H9 (cell line): ENCODE results near the gene ANP32B. TPM values are rescaled to one million over a fixed set of nuclear protein-coding genes. Genes with fewer than 3 reads are reported as not detected.

Source experiments
- DNase-seq: peaks from one replicate; pipeline ENCODE4 v3.0.0-alpha.2; 2017
- H2AFZ ChIP-seq: one replicate; pipeline ENCODE4 v1.6.1; 2013; ENCODE audit warnings: mild to moderate bottlenecking, low read length, control low read depth, moderate library complexity
- H2AK5ac ChIP-seq: 2 replicates; pipeline ENCODE4 v1.6.1; 2013; ENCODE audit warnings: low read length, control low read depth, mixed read lengths; ENCODE audit not compliant: insufficient read length
- H2BK120ac ChIP-seq: one replicate; pipeline ENCODE4 v1.6.1; 2013; ENCODE audit warnings: low read depth, mild to moderate bottlenecking, low read length, control low read depth, inconsistent platforms; ENCODE audit not compliant: poor library complexity, severe bottlenecking
- H2BK12ac ChIP-seq: 2 replicates; pipeline ENCODE4 v1.6.1; 2013; ENCODE audit warnings: low read length, control low read depth, mixed read lengths, low read depth; ENCODE audit not compliant: insufficient read length
- H2BK15ac ChIP-seq: 2 replicates; pipeline ENCODE4 v1.6.1; 2013; ENCODE audit warnings: low read depth, low read length, control low read depth
- H2BK20ac ChIP-seq: one replicate; pipeline ENCODE4 v1.6.1; 2013; ENCODE audit warnings: low read depth, mild to moderate bottlenecking, low read length, control low read depth, inconsistent platforms; ENCODE audit not compliant: poor library complexity, severe bottlenecking
- H2BK5ac ChIP-seq: 2 replicates; pipeline ENCODE4 v1.6.1; 2013; ENCODE audit warnings: low read length, control low read depth, mixed read lengths; ENCODE audit not compliant: insufficient read length
- H3K14ac ChIP-seq: 2 replicates; pipeline ENCODE4 v1.6.1; 2013; ENCODE audit warnings: low read length, control low read depth; ENCODE audit not compliant: insufficient read depth
- H3K18ac ChIP-seq: 2 replicates; pipeline ENCODE4 v1.6.1; 2013; ENCODE audit warnings: low read depth, mild to moderate bottlenecking, mixed read lengths, low read length, control low read depth; ENCODE audit not compliant: insufficient read length
- H3K23ac ChIP-seq: 2 replicates; pipeline ENCODE4 v1.6.1; 2013; ENCODE audit warnings: low read length, control low read depth, mixed read lengths, low read depth; ENCODE audit not compliant: insufficient read length
- H3K23me2 ChIP-seq: 2 replicates; pipeline ENCODE4 v1.6.1; 2013; ENCODE audit warnings: low read depth, mild to moderate bottlenecking, mixed read lengths, low read length, control low read depth; ENCODE audit not compliant: insufficient read length, poor library complexity, severe bottlenecking
- H3K27ac ChIP-seq: 2 replicates; pipeline ENCODE4 v1.5.1; 2013; ENCODE audit warnings: low read length, control low read depth, mixed read lengths, low read depth; ENCODE audit not compliant: insufficient read length
- H3K27me3 ChIP-seq: 2 replicates; pipeline ENCODE4 v1.6.1; 2013; ENCODE audit warnings: low read length, control low read depth, inconsistent platforms; ENCODE audit not compliant: insufficient read depth
- H3K4ac ChIP-seq: 2 replicates; pipeline ENCODE4 v1.6.1; 2013; ENCODE audit warnings: low read depth, mild to moderate bottlenecking, control low read depth, inconsistent platforms, low read length, moderate library complexity
- H3K4me1 ChIP-seq: 2 replicates; pipeline ENCODE4 v1.6.1; 2013; ENCODE audit warnings: low read length, control low read depth, inconsistent platforms; ENCODE audit not compliant: insufficient read depth
- H3K4me2 ChIP-seq: 2 replicates; pipeline ENCODE4 v1.6.1; 2013; ENCODE audit warnings: low read length, control low read depth, mixed read lengths; ENCODE audit not compliant: insufficient read length, insufficient read depth
- H3K56ac ChIP-seq: 2 replicates; pipeline ENCODE4 v1.6.1; 2013; ENCODE audit warnings: low read depth, mild to moderate bottlenecking, mixed read lengths, low read length, control low read depth; ENCODE audit not compliant: insufficient read length
- H3K79me1 ChIP-seq: 2 replicates; pipeline ENCODE4 v1.6.1; 2013; ENCODE audit warnings: low read depth, mild to moderate bottlenecking, moderate library complexity, low read length, control low read depth, inconsistent platforms; ENCODE audit not compliant: insufficient read depth, poor library complexity, severe bottlenecking
- H3K79me2 ChIP-seq: 2 replicates; pipeline ENCODE4 v1.6.1; 2013; ENCODE audit warnings: low read length, control low read depth, inconsistent platforms; ENCODE audit not compliant: insufficient read depth
- H3K9ac ChIP-seq: 2 replicates; pipeline ENCODE4 v1.6.1; 2013; ENCODE audit warnings: low read length, control low read depth, mixed read lengths; ENCODE audit not compliant: insufficient read length; ENCODE audit errors: extremely low read depth
- H3K9me3 ChIP-seq: one replicate; pipeline ENCODE4 v1.6.1; 2013; ENCODE audit warnings: low read depth, low read length, inconsistent platforms; ENCODE audit not compliant: control insufficient read depth
- H3T11ph ChIP-seq: one replicate; pipeline ENCODE4 v1.6.1; 2013; ENCODE audit warnings: mild to moderate bottlenecking, low read length, control low read depth, inconsistent platforms
- H4K20me1 ChIP-seq: one replicate; pipeline ENCODE4 v1.6.1; 2013; ENCODE audit not compliant: control insufficient read depth, insufficient read length, insufficient read depth
- H4K5ac ChIP-seq: 2 replicates; pipeline ENCODE4 v1.6.1; 2013; ENCODE audit warnings: low read depth, mild to moderate bottlenecking, mixed read lengths, low read length, control low read depth; ENCODE audit not compliant: insufficient read length
- H4K8ac ChIP-seq: replicated peaks from 2 replicates; pipeline ENCODE4 v1.6.1; 2013; ENCODE audit warnings: low read length, control low read depth, mixed read lengths, low read depth; ENCODE audit not compliant: insufficient read length
- H4K91ac ChIP-seq: 2 replicates; pipeline ENCODE4 v1.6.1; 2013; ENCODE audit warnings: low read depth, mild to moderate bottlenecking, moderate library complexity, mixed read lengths, low read length, control low read depth; ENCODE audit not compliant: insufficient read length
- H3K27ac Mint-ChIP-seq, 3 experiments: 2 replicates in 2 of 3; 3 replicates in 1 of 3; pipeline ENCODE4 v1.8.0; 2020 to 2021; ENCODE audit warnings: mixed read lengths in 3 of 3, mild to moderate bottlenecking in 1 of 3, moderate library complexity in 1 of 3
- H3K27me3 Mint-ChIP-seq: 2 replicates; pipeline ENCODE4 v1.8.0; 2021; ENCODE audit warnings: low read depth, mild to moderate bottlenecking, moderate library complexity, mixed read lengths
- H3K36me3 Mint-ChIP-seq, 3 experiments: 2 replicates in 2 of 3; 3 replicates in 1 of 3; pipeline ENCODE4 v1.8.0; 2020 to 2021; ENCODE audit warnings: low read depth in 3 of 3, mixed read lengths in 3 of 3; ENCODE audit not compliant: insufficient read depth in 1 of 3
- H3K4me1 Mint-ChIP-seq, 2 experiments: 2 replicates each; pipeline ENCODE4 v1.8.0; 2020; ENCODE audit warnings: mixed read lengths in 2 of 2
- H3K4me3 Mint-ChIP-seq, 2 experiments: 2 replicates in 1 of 2; 3 replicates in 1 of 2; pipeline ENCODE4 v1.8.0; 2020 to 2021; ENCODE audit warnings: mild to moderate bottlenecking in 2 of 2, mixed read lengths in 2 of 2, moderate library complexity in 1 of 2
- H3K9me3 Mint-ChIP-seq, 2 experiments: 2 replicates in 1 of 2; 3 replicates in 1 of 2; pipeline ENCODE4 v1.8.0; 2020; ENCODE audit warnings: mild to moderate bottlenecking in 2 of 2, mixed read lengths in 2 of 2, moderate library complexity in 1 of 2
- CTCF ChIP-seq: fragments of 200-600 bp; sonication (generic); conservative IDR thresholded peaks from 3 replicates; pipeline ENCODE4 v1.8.0; 2021; ENCODE audit warnings: antibody characterized with exemption, mild to moderate bottlenecking
- WGBS: extraction: QIAGEN DNeasy Blood & Tissue Kit; methylation state at CpG from one replicate; pipeline ENCODE4 v1.1.7; 2013; ENCODE audit warnings: missing lambda C conversion rate, low lambda C conversion rate, mixed read lengths; ENCODE audit not compliant: insufficient read length; ENCODE audit errors: extremely low coverage; 5-methylcytosine and 5-hydroxymethylcytosine counted together
- total RNA-seq: library from RNA; stranded (reverse); gene quantifications from 2 replicates; pipeline ENCODE4 v1.2.1, GENCODE V29; 2021

Gene ANP32B
- total RNA-seq, 1 experiment from 2014 or later: 91.6 TPM

DNA sequence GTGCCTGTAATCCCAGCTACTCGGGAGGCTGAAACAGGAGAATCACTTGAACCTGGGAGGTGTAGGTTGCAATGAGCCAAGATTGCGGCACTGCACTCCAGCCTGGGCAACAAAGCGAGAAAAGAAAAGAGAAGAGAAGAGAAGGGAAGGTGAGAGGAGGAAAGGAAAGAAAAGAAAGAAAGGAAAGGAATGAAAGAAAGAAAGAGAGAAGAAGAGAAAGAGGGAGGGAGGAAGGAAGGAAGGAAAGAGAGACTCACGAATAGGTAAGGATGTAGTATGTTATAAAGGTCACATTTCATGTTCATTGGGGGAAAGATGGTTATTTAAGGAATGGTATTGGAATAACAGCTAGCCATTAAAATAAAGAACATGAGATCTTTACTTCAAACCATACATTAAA lies 10.4 kb upstream of the ANP32B start:
- Mint-ChIP-seq H3K27ac (no peak overlapping the region), H3K36me3 (no peaks in the 10 kb centered on the region; a peak in 1 of 7 replicates), H3K4me3 (no peak overlapping the region), H3K27me3 (peaks cover 96% of the 10 kb centered on the region), H3K9me3 (peaks cover 7 to 14% of the 10 kb centered on the region in 2 experiments; a peak in 4 of 5 replicates), H3K4me1 (no peaks in the 10 kb centered on the region)
- no peak for TF ChIP-seq CTCF
- Histone ChIP-seq H3K27ac (no peak overlapping the region), H3K23me2 (no peaks in the 10 kb centered on the region), H3K9me3 (no peaks in the 10 kb centered on the region), H3K4me2 (no peak overlapping the region), H3K4me1 (no peaks in the 10 kb centered on the region), H2BK20ac (no peak overlapping the region), H3K4ac (no peak overlapping the region), H4K5ac (no peak overlapping the region), H2BK12ac (no peak overlapping the region), H4K20me1 (no peaks in the 10 kb centered on the region), H2BK120ac (no peak overlapping the region), H3K23ac (no peak overlapping the region), H3K14ac (no peak overlapping the region), H3K9ac (no peak overlapping the region), H3K27me3 (peaks cover 3% of the 10 kb centered on the region; the same call in 1 of the 2 replicates), H4K91ac (no peak overlapping the region), H3K18ac (no peak overlapping the region), H3K79me1 (no peaks in the 10 kb centered on the region), H3K79me2 (no peaks in the 10 kb centered on the region), H3T11ph (no peak overlapping the region), H4K8ac (no peak overlapping the region), H2AFZ (no peak overlapping the region), H2BK15ac (no peak overlapping the region), H2AK5ac (no peak overlapping the region), H2BK5ac (no peak overlapping the region), H3K56ac (no peak overlapping the region)
- no CpG with 5 or more reads among the region's 4 CpGs for WGBS
- DNase-seq: no peak
